Mammary epithelial cell (primary cell): ENCODE measurements around the gene GNA15.

Experiments
- CTCF ChIP-seq, 2 donors: IDR thresholded peaks in 1 of 2; conservative IDR thresholded peaks in 1 of 2; 2 replicates each; pipeline ENCODE4 v1.5.1; 2011 to 2012; ENCODE audit warnings: inconsistent platforms in 2 of 2, low read length in 2 of 2, mild to moderate bottlenecking in 2 of 2, control low read depth in 1 of 2, low read depth in 1 of 2; ENCODE audit not compliant: insufficient read depth in 1 of 2; ENCODE audit errors: extremely low read depth in 1 of 2
- EZH2 ChIP-seq: IDR thresholded peaks from 2 replicates; pipeline ENCODE4 v1.6.1; 2012; ENCODE audit warnings: low read length, inconsistent platforms, borderline replicate concordance

GRCh38 chr19:3178377-3178972, 42.6 kb downstream of the GNA15 start, which contains the start of gene S1PR4:
- TF ChIP-seq CTCF (conservative IDR thresholded peaks at IDR 0.05 in 1 of 2, IDR thresholded peaks at IDR 0.05 in 1 of 2; ENCODE audit: extremely low read depth in 1 of 2, insufficient read depth in 1 of 2, low read depth in 1 of 2, low read length in 2 of 2): no peak
- TF ChIP-seq EZH2: no peak
